ENCODE data around the gene CD247.

CD247 gene

DNA sequence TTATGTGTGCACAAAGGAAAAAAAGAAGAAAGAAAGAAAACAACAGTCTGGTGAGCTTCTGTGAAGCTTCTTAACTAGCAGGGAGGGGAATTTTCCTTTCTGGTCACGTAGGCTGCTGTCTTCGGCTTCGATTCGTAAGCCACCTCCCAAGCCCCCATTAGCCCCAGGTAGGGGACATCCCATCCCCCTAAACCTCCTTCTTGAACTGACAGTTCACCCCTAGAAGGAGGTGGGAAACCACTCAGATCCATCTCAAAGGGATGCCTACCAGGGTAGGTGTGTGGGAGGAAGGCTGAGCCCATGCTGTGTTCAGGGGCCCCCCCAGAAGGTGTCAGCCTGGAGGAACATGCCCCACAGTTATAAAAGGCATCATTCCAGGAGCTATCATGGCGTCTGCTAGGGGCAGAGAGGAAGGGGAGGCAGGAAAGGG is 25.8 kb downstream of the CD247 start:
- intact Hi-C loops (cut with DNase I): no loop called here
- DNase-seq: no peak

DNA sequence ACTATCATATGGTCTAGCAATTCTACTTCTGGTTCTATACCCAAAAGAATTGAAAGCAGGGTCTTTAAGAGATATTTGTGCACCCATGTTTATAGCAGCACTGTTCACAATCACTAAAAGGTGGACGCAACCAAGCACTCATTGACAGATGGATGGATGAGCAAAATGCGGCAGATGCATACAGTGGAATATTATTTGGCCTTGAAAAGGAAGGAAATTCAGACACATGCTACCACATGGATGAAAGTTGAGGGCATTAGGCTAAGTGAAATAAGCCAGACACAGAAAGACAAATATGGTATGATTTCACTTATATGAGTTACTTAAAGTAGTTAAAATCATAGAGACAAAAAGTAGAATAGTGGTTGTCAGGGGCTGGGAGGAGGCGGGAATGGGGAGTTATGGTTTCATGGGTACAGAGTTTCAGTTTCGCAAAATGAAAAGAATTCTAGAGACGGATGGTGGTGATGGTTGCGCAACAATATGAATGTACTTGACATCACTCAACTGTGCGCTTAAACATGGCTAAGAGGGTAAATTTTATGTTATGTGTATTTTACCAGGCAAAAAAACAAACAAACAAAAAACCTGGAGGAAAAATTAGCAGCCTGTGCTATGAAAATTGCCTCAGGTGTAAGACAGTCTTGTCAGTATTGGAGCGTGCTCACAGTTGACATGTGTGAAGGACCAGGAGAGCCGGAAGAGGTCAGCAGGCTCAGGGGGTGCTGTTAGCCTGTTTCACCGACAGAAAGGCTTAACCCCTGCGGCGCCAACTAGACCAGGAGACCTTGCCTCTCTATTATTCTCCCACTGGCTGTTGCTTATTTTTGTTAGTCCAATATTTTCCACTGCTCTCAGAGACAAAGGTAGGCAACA is 26.5 kb downstream of the CD247 start:
- peak in 1 of 10 donors; percentile 51 for DNase-seq
- intact Hi-C loops (cut with DNase I): no loop called here

DNA sequence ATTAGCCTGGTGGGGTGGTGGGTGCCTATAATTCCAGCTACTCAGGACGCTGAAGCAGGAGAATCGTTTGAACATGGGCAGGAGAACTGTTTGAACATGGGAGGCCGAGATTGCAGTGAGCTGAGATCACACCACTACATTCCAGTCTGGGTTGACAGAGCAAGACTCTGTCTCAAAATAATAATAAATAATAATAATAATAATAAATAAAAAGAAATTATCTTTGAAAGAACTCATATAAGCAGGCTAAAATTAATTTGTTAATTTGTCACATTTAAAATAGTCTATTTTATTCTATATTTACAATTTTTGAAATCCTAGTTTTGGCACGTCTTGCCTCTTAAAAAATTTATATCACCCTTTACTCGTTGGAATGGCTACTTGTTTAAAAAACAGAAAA is 27.6 kb downstream of the CD247 start:
- intact Hi-C loops (cut with DNase I): no loop called here
- no peak for DNase-seq

DNA sequence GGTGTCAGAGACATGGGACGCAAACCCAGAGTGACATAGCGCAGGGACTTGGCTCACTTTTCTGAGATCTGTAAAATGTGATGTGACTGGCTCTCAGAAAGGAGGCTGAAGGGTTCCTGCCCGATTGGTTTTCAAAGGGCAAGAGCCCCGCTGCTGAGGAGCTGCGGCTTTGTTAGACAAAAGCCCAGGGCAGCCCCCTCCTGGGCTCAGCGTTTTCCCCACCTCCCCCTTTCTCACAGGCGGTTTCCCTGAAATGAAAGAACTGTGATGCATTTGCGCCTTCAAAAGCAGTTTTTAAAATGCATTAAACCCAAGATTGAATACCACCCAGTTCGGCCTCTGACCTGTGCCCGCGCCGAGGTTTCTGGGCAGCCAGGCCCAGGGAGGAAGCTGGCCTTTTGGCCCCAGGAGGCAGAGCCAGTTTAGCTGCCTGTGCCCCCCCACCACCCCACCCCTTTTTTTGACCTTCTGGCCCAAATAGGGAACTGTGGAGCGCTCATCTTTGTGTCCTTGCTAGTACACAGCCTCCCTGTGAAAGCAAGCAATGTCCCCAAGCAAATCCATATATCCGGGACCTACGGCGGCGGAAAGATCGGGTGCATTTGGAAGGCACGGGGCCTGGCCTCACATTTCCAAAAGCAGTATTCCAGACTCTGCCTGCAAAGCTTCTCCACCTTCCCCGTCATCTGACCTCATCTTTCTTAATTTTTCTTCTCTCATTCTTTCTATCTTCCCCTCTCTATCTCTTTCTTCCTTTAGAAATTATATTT is 28.6 kb downstream of the CD247 start:
- DNase-seq: peak in 1 of 10 donors; percentile 56
- intact Hi-C loops (cut with DNase I): no loop called here

DNA sequence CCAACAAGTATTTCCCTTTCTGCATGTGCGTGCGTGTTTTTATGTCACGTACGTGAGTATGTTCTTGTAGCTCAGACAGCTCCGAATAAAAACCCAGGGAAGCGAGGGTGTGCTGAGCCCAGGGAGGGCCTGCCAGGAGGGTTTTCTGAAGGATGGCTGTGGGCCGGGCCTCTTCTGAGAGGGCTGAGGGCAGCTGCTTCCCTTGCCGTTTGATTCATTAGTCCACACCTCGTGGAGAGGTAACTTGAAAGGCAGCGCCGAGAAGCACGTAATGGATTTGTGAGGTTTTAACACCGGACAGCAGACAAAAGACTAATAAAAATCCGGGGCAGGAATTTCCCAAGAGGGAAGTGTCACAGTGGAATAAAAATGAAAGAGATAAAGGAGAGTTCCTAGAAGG is 29.5 kb downstream of the CD247 start:
- intact Hi-C loops (cut with DNase I): no loop called here
- peak in 1 of 10 donors; percentile 44 for DNase-seq

DNA sequence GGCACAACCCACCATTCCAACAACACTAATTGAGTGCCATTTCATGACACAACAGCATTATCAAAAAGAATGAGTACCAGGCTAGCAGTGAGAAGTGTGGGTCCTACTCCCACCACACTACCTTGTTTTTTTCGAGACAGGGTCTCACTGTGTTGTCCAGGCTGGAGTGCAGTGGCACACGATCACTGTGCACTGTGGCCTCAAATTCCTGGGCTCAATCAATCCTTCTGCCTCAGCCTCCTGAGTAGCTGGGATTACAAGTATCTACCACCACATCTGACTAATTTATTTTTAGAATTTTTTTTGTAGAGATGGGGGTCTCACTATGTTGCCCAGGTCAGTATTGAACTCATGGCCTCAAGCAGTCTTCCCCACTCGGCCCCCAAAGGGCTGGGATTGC is 30.7 kb downstream of the CD247 start:
- DNase-seq: no peak
- intact Hi-C loops (cut with DNase I): no loop called here

DNA sequence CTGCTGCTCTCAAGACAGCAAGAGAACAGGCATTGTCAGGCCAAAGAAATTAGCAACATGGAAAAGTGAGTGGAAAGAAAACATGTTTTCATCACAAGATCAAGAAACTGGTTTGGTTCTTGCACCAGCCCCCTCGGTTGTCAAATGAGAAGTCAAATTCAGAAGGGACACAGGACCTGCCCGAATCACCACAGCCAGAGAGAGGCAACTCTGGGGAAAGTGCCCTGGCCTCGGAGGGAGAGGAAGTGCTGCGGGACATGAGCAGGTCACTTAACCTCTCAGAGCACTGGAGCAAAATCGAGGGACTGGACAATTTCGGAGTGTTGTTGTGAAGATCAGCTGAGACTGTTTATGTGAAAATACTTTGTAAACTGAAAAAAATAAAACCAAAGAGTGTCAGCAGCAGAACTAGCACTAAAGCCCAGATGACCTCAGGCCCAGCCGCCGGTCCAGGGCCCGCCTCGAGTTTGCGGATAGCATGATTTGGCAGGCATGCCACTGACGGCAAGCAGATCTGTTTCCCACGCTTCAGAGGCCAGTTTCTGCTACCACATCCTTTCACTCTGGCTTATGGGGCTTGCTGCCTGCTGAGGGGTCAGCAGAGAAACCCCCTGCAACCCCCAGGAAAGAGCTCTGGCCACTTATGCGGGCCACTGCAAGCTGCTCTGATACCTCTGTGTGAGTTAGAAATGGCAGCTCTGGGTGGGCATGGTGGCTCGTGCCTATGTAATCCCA is 32.1 kb downstream of the CD247 start:
- intact Hi-C loops (cut with DNase I): no loop called here
- peak in 1 of 10 donors; percentile 52 for DNase-seq

DNA sequence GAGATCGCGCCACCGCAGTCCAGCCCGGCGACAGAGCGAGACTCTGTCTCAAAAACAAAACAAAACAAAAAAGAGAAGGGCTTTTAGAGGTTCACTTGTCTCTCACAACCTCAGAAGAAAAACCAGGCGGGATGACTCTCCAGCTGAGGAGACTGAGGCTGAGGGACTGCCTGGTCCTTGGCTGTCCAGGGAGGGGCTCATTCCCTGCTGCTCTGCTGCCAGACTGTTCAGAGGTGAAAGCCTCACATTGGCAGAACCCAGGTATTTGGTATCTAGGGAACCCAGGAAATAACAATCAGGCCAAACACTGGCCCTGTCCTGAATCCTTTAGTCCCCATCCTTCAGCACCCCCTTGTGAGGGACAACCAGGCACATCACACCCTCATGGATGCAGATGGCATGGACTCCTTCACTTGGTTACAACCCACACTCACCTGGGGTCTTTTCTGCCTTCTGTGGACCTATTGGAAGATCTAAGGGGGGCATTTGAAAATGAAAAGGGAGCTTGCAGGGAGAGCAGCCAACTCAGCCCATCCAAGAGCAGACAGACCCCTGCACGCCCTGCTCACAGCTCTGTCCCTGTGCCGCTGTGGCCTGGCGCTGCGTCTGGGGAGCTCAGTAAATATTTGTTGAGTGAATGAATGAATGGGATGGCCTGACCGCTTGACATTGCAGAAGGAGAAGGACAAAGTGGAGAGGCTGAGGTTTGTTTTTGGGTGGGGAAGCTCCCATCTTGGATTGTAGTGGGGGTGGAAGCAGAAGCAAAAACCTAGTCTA is 33.4 kb downstream of the CD247 start:
- DNase-seq: peak in 1 of 10 donors; percentile 53
- intact Hi-C loops (cut with DNase I): no loop called here

DNA sequence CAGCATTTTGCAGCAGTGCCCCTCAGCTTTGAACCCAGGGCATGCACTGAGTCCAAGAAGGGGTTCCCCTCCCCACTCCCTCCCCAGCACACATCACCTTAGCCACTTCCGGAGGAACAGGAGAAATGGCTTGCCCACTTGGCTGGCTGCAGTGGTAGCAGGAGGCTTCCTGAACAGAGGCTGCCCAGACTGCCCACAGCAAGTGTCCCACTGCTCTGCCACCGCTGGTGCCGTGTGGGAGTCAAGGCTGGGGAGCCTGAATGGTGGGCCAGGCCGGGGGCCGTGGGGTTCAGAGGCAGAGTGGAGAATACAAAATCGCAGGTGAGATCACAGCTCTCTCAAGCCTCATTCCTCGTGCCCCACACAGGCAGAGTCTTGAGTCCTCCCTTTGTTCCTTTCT is 34.5 kb downstream of the CD247 start:
- peak in 1 of 10 donors; percentile 78 for DNase-seq
- intact Hi-C loops (cut with DNase I): no loop called here

DNA sequence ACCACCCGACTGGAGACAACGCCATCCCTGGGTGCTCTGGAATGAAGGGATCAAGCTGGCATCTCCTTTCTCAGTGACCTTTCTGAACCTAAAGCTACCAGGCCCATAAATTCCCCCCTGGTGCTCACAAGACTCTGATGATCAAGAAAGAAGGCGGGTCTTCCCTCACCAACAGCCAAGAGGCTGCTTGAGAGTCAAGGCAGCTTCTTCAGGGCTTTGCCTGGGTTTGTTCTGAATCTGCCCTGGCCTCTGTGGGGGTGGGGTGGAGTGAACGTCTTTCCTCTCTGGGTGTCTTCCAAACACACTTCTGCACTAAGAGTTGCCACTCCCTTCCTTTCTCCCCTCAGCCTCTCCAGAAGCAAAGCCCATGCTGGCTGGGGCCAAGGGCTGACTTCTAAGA is 36.1 kb downstream of the CD247 start:
- no peak for DNase-seq
- intact Hi-C loops (cut with DNase I): no loop called here

DNA sequence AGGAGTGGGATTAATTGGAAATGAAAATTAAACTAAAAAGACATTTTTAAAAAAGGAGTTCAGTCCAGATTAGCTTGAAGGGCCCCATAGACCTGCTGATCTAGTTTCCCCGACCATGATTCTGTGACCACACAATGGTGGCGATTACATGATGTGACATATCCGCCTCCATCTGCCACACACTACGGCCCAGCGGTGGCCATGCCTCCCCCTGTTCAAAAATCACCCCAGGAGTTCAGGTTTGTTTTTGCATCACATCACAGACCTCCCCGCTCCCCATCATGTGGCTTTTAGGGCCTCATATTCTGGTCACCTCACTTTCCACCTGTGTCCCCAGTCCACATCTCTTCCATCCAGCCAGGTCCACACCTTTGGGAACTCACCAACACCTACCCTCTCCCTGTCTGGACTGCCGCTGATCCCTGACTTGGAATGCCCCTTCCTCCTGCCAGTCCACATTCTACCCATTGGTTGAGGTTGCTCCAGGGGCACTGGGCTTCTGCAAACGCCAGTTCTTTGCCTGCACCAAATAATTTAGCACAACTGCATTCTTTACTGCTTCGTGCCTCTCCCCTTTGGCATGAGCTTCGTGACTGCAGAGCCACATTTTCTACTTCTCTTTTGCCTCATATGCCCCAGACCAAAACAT is 38.9 kb downstream of the CD247 start:
- intact Hi-C loops (cut with DNase I): no loop called here
- DNase-seq: no peak

DNA sequence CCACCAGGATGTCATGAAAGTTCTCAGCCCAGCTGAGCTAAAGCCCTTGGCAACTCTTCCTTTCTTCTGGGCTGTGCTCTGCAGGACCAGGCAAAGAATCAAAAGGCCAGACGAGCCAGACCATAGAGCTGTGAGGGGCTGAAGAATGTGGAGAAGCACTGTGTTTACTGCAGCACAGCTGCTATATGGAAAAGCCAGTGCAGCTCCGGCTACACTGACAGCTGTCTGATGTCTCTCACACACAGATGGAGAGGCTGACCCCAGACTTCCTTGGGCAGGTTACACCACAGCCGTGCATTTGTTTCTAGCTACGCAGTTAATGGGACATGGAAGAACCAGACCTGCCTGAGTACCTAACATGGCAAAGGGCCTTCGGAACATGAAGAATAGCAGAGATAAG is 40.3 kb downstream of the CD247 start:
- intact Hi-C loops (cut with DNase I): no loop called here
- DNase-seq: no peak

DNA sequence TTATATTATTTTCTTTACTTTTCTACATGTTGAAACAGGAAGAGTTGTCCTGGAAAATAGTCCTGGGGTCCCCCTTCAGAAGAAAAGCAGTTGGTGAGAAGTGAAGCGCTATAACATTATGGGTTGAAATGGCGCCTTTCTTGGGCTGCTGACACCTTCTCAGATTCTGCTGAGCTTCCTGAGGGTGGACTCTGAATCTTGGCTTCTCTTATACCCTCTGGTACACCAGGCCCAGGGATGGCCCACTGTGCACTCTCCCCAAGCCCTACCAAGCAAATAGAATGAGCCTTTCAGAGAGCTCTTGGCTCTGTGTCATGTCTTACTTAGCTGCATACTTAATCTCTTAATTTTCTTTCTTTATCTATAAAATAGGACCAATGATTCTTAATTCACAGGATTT is 42.3 kb downstream of the CD247 start:
- no peak for DNase-seq
- intact Hi-C loops (cut with DNase I): no loop called here

DNA sequence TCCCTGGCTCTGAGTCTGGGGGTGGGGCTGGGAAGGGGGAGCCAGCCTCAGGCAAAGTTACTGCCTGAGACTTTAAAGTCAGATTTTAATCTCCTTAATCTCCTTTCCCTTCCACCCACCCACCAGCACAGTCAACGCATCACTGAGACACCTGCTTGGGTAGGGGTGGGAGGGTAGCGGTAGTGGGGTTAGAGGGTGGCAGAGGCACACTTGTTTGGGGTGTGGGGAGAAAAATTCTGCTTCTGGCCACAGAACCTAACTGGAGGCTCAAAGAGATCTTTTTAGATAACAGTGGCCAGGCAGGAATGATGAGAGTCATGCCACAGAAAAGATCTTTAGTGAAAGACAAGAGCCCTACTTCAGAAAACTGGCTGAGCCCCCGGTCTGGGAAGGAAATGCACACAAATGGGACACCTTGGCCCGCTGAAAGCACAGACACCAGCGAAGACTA is 44.1 kb downstream of the CD247 start:
- no peak for DNase-seq
- intact Hi-C loops (cut with DNase I): no loop called here

DNA sequence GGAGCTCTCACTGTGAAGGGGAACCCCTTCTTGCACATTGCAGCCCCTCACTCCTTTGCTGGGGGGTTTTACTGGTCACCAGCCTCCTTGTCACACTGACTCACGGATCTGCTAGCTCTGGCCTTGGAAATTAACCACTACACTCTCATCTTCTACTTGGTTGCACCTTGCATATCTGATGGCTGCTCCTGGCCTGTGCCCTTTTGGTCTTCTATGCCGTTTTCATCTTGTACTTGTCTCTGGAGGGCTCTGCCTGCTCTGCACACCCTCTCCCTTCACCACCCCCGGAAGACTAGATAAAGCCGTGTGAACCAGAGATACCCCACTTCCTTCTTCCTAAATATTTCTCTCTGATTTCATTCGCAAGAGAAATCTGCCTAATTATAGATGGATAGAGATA is 44.6 kb downstream of the CD247 start:
- intact Hi-C loops (cut with DNase I): no loop called here
- no peak for DNase-seq

DNA sequence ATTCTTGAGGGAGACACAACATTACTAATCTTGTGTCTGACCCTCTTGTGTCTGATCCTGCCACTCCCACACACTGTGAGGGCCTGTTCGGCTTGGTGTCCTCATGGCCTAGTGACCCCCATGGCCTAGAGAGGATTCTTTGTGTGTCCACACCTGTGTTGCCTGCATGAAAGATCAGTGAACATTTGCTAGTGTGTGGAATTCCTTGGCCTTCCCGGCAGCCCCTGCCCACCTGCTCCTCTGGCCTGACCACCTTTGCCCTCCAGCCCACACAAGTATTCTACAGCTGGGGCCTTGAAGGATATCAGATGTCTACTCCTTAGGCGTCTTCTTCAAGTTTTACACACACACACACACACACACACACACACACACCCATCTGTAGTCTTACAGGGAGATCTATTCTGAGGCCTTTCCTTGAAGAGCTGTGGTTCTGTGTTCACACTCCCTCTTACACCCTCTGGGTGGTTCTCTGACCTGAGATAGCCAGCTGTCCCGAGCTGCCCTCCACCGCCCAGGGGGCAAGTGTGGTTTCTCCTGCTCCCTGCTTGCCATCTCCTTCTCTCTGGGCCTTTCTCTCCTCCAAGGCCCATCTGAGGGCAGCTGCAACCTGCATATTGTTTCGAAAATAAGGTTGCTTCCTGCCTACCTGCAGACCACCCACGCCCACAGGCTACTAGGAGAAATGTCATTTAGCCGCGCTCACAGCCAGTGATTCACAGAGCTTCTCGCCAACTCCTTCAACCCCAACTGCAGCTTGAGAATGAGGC is 45.4 kb downstream of the CD247 start:
- DNase-seq: no peak
- intact Hi-C loops (cut with DNase I): no loop called here

DNA sequence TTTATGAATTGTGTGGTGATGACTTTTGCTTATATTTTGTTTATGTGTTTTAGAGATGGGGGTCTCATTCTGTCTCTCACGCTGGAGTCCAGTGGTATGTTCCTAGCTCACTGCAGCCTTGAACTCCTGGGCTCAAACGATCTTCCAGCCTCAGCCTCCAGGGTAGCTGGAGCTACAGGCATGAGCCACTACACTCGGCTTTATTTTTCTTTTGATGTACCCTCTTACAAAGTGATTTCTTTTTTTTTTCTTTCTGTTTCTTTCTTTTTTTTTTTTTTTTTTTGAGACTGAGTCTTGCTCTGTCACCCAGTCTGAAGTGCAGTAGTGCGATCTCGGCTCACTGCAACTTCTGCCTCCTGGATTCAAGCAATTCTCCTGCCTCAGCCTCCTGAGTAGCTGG is 46.8 kb downstream of the CD247 start:
- intact Hi-C loops (cut with DNase I): no loop called here
- DNase-seq: no peak

DNA sequence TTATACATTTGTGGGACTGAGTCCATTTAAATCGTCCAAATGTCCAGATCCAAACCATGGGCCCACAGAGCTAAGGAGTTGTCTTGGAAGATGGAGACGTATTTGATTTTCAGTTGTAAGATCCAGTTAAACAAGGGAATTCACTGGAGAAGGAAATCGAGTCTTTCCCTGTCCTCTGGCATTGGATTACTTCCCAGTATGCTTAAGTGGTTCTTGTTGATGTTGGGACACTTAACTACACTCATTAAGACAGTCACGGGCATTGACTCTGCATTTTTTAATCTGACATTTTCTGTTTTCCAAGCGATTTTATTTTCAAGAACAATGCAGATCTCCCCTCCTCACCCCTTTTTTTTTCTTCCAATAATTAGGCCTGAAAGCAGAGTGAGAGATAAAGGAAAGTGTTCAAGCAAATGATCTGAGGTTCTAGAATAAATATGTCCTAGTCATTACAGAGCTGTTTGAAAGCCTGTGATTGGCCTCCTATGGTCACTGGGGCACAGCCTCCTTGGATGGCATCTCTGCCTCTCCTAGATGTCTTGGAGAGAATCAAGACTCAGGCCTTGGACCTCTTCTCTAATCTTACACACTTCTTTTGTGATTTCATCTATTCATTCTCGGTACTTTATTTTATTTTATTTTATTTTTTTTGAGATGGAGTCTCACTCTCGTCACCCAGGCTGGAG is 48.9 kb downstream of the CD247 start:
- no peak for DNase-seq
- intact Hi-C loops (cut with DNase I): no loop called here
